Effector CD4-positive, alpha-beta T cell (primary cell): ENCODE measurements around the gene DEFB131A.
A peak's percentile ranks its signal among the peaks of the same experiment; 100 is the strongest.
"Not testable (repeated sequence)": the region's sequence is repeated elsewhere in the genome, so short reads cannot be mapped to it uniquely, and the experiment has no call there.

Experiments
- DNase-seq: peaks from one replicate; pipeline ENCODE4 v3.0.0-alpha.2; 2020

DEFB131A gene

GRCh38 chr4:9495443-9495842, 51.2 kb downstream of the DEFB131A start:
- DNase-seq = peak; percentile 52

DNA sequence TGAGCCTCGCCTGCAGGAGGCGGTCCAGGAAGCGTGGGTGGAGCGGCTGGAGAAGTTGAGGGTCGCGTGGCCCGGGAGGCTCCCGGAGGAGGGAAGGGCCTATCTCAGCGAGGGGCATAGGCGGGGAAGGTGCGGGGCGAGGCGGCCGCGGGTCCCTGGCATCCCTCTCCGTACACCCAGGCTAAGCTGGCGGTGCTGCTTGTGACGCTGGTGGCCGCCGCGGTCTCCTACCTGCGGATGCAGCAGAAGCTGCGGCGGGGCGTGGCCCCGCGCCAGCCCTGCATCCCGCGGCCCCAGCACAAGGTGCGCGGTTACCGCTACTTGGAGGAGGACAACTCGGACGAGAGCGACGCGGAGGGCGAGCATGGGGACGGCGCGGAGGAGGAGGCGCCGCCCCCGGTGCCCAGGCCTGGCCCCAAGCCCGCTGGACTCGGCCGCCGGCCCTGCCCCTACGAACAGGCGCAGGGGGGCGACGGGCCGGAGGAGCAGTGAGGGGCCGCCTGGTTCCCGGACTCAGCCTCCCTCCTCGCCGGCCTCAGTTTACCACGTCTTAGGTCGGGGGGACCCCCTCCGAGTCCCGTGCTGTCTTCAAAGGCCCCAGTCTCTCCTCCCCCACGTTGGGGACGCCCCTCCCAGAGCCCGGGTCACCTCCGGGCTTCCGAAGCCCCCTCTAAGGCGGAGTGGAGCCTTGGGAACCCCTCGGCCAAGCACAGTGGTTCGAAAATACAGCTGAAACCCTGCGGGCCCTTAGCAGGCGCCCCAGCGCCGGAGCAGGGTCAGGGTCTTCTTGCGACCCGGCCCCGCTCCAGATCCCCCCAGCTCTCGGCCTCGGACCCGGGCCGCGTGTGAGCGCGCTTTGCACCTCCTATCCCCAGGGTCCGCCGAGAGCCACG, 53.6 kb downstream of the DEFB131A start:
- not testable (repeated sequence) for DNase-seq

GRCh38 chr4:9498468-9499040, 54.3 kb downstream of the DEFB131A start:
- DNase-seq = not testable (repeated sequence)

DNA sequence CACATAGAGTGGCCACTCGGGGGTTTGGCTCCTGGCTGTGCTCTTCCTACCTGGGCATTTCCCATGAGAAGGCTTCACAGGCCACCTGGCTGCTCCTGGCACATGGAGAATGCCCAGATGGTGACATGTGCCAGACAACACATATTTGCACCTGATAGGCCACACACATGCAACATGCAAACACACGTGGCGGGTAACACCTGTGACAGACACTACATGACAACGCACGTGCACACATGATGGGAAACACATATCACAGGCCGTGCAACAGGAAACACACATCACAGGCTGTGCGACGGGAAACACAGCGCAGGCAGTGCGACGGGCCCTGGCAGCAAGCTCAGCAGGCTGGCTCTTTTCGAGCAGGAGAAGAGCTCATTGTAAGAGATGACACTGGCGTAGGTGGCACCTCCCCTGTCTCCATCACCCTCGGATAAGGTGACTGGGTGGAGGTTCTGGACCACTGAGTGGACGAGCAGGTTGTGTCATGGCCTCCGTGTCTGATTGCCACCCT, 55.8 kb downstream of the DEFB131A start:
- DNase-seq = not testable (repeated sequence)
